Measurements from ENCODE around the gene CD3D. TPM values are rescaled to one million over a fixed set of nuclear protein-coding genes. Genes with fewer than 3 reads are reported as not detected.

CD3D gene
- total and polyA plus RNA-seq, 2 donors (not counting 1 experiment from before 2014, with no cell fraction given): not detected

- no peak overlapping the region for H3K4me2 ChIP-seq (ENCODE audit: extremely low read depth, insufficient read depth, low read length)
- no peak overlapping the region for H2AFZ ChIP-seq (ENCODE audit: low read length)
- DNase-seq (ENCODE audit: low read depth in 2 of 2): no peak
- H3K27ac ChIP-seq (ENCODE audit: insufficient read depth, low read length): no peak overlapping the region
- no peak overlapping the region for H3K4me3 ChIP-seq (replicated peaks in 1 of 4; ENCODE audit: control extremely low read depth in 1 of 4, insufficient read depth in 1 of 4, low read depth in 3 of 4, low read length in 4 of 4)
- H3K9ac ChIP-seq (ENCODE audit: insufficient read depth, low read length): no peak overlapping the region
- H3K36me3 ChIP-seq (ENCODE audit: control insufficient read depth, insufficient read depth, low read length): no peaks in the 10 kb centered on the region
- no peaks in the 10 kb centered on the region for H3K4me1 ChIP-seq (ENCODE audit: control insufficient read depth, extremely low read depth, insufficient read depth, low read length)
- no peaks in the 10 kb centered on the region for H3K9me3 ChIP-seq (ENCODE audit: control insufficient read depth, insufficient read depth, low read depth, low read length)
- H3K27me3 ChIP-seq (ENCODE audit: control insufficient read depth, insufficient read depth, low read length): no peaks in the 10 kb centered on the region
- TF ChIP-seq CTCF (conservative IDR thresholded peaks at IDR 0.05 in 1 of 2, IDR thresholded peaks at IDR 0.05 in 1 of 2; ENCODE audit: low read depth in 1 of 2, low read length in 2 of 2): no peak
- no peak for TF ChIP-seq EZH2 (IDR thresholded peaks at IDR 0.05; ENCODE audit: low read length, missing control alignments)
- no peaks in the 10 kb centered on the region for H3K79me2 ChIP-seq (ENCODE audit: control insufficient read depth, insufficient read depth, low read length)
- no peaks in the 10 kb centered on the region for H4K20me1 ChIP-seq (ENCODE audit: control insufficient read depth, extremely low read depth, insufficient read depth, low read length)
Measured at GRCh38 chr11:118321386-118322082, 21.0 kb downstream of the CD3D start.

- Histone ChIP-seq H3K27me3 (ENCODE audit: control insufficient read depth, insufficient read depth, low read length) (no peaks in the 10 kb centered on the region), H3K4me2 (ENCODE audit: extremely low read depth, insufficient read depth, low read length) (no peak overlapping the region), H3K9ac (ENCODE audit: insufficient read depth, low read length) (no peak overlapping the region), H3K4me1 (ENCODE audit: control insufficient read depth, extremely low read depth, insufficient read depth, low read length) (no peaks in the 10 kb centered on the region), H3K9me3 (ENCODE audit: control insufficient read depth, insufficient read depth, low read depth, low read length) (no peaks in the 10 kb centered on the region), H3K36me3 (ENCODE audit: control insufficient read depth, insufficient read depth, low read length) (no peaks in the 10 kb centered on the region), H2AFZ (ENCODE audit: low read length) (no peak overlapping the region), H4K20me1 (ENCODE audit: control insufficient read depth, extremely low read depth, insufficient read depth, low read length) (no peaks in the 10 kb centered on the region), H3K4me3 (replicated peaks in 1 of 4; ENCODE audit: control extremely low read depth in 1 of 4, insufficient read depth in 1 of 4, low read depth in 3 of 4, low read length in 4 of 4) (no peak overlapping the region), H3K27ac (ENCODE audit: insufficient read depth, low read length) (no peak overlapping the region), H3K79me2 (ENCODE audit: control insufficient read depth, insufficient read depth, low read length) (no peaks in the 10 kb centered on the region)
- DNase-seq (ENCODE audit: low read depth in 2 of 2): no peak
- no peak for TF ChIP-seq CTCF (conservative IDR thresholded peaks at IDR 0.05 in 1 of 2, IDR thresholded peaks at IDR 0.05 in 1 of 2; ENCODE audit: low read depth in 1 of 2, low read length in 2 of 2)
- no peak for TF ChIP-seq EZH2 (IDR thresholded peaks at IDR 0.05; ENCODE audit: low read length, missing control alignments)
Measured at GRCh38 chr11:118320515-118320914, 22.0 kb downstream of the CD3D start.

GRCh38 chr11:118319337-118319707 lies 23.2 kb downstream of the CD3D start:
- no peaks in the 10 kb centered on the region for H4K20me1 ChIP-seq (ENCODE audit: control insufficient read depth, extremely low read depth, insufficient read depth, low read length)
- no peak overlapping the region for H3K4me2 ChIP-seq (ENCODE audit: extremely low read depth, insufficient read depth, low read length)
- no peaks in the 10 kb centered on the region for H3K9me3 ChIP-seq (ENCODE audit: control insufficient read depth, insufficient read depth, low read depth, low read length)
- DNase-seq (ENCODE audit: low read depth in 2 of 2): no peak
- H3K27ac ChIP-seq (ENCODE audit: insufficient read depth, low read length): no peak overlapping the region
- H3K27me3 ChIP-seq (ENCODE audit: control insufficient read depth, insufficient read depth, low read length): no peaks in the 10 kb centered on the region
- TF ChIP-seq CTCF (conservative IDR thresholded peaks at IDR 0.05 in 1 of 2, IDR thresholded peaks at IDR 0.05 in 1 of 2; ENCODE audit: low read depth in 1 of 2, low read length in 2 of 2) (no peak), EZH2 (IDR thresholded peaks at IDR 0.05; ENCODE audit: low read length, missing control alignments) (no peak)
- H3K4me1 ChIP-seq (ENCODE audit: control insufficient read depth, extremely low read depth, insufficient read depth, low read length): no peaks in the 10 kb centered on the region
- H3K36me3 ChIP-seq (ENCODE audit: control insufficient read depth, insufficient read depth, low read length): no peaks in the 10 kb centered on the region
- no peak overlapping the region for H2AFZ ChIP-seq (ENCODE audit: low read length)
- H3K4me3 ChIP-seq (replicated peaks in 1 of 4; ENCODE audit: control extremely low read depth in 1 of 4, insufficient read depth in 1 of 4, low read depth in 3 of 4, low read length in 4 of 4): no peak overlapping the region
- no peak overlapping the region for H3K9ac ChIP-seq (ENCODE audit: insufficient read depth, low read length)
- H3K79me2 ChIP-seq (ENCODE audit: control insufficient read depth, insufficient read depth, low read length): no peaks in the 10 kb centered on the region

Data from fibroblast of lung (primary cell).